ENCODE measurements around the gene PDCD1. TPM values are rescaled to one million over a fixed set of nuclear protein-coding genes. Genes with fewer than 3 reads are reported as not detected.

The PDCD1 gene
- total RNA-seq, 1 experiment from 2014 or later: not detected

DNA sequence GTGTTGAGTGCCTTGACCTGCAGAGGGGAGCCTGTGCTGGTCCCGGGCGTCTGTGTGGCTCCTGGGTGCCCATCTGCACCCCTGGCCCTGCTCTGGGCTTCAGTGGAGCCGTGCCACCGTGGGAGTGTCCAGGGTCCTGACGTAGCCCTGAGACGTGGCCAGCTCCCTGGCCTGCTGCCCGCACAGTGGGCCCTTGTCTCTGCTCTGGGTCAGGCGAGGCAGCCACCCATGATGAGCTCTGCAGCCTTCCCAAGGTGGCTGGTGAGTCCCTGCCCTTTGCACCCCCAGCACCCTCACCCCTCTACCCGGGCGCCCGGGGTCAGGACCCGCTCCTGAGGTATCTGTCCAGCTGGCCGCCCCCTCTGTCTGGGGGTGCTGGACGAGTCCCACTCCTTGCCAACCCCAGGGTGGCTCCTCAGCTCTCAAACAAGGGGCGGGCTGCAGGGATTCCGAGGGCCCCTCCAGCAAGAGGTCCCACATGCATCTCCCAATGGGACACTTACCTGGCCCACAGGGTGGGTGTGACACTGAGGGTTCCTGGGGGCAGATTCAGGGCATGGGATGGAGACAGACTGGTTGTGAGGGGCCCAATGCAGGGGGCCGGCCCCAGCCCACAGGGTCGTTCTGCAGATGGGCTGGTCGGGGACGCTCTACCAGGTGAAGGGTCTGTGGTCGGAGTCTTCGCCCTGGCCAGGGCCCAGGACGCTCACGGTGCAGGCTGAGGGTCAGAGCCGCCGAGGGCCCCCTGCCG is 47.3 kb downstream of the PDCD1 start:
- no peak overlapping the region for H3K27ac Mint-ChIP-seq (ENCODE audit: unreplicated experiment)
- H3K4me3 Mint-ChIP-seq (ENCODE audit: low read depth, unreplicated experiment): no peak overlapping the region
- DNase-seq: no peak
- intact Hi-C loops (cut with micrococcal nuclease; ENCODE audit: unreplicated experiment): no loop called here
- CTCF ChIA-PET: no interaction called here
- H3K9me3 Mint-ChIP-seq (ENCODE audit: low read depth, unreplicated experiment): no peaks in the 10 kb centered on the region
- TF ChIP-seq, protein P1, sequence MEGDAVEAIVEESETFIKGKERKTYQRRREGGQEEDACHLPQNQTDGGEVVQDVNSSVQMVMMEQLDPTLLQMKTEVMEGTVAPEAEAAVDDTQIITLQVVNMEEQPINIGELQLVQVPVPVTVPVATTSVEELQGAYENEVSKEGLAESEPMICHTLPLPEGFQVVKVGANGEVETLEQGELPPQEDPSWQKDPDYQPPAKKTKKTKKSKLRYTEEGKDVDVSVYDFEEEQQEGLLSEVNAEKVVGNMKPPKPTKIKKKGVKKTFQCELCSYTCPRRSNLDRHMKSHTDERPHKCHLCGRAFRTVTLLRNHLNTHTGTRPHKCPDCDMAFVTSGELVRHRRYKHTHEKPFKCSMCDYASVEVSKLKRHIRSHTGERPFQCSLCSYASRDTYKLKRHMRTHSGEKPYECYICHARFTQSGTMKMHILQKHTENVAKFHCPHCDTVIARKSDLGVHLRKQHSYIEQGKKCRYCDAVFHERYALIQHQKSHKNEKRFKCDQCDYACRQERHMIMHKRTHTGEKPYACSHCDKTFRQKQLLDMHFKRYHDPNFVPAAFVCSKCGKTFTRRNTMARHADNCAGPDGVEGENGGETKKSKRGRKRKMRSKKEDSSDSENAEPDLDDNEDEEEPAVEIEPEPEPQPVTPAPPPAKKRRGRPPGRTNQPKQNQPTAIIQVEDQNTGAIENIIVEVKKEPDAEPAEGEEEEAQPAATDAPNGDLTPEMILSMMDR (IDR thresholded peaks at IDR 0.05; ENCODE audit: unreplicated experiment): no peak
- H3K4me1 Mint-ChIP-seq (ENCODE audit: low read depth, unreplicated experiment): no peaks in the 10 kb centered on the region
- peaks cover 37% of the 10 kb centered on the region for H3K27me3 Mint-ChIP-seq (ENCODE audit: unreplicated experiment)
- BruUV-seq (replicated peaks): no TSS peak
- H3K36me3 Mint-ChIP-seq (ENCODE audit: insufficient read depth, unreplicated experiment): no peaks in the 10 kb centered on the region

DNA sequence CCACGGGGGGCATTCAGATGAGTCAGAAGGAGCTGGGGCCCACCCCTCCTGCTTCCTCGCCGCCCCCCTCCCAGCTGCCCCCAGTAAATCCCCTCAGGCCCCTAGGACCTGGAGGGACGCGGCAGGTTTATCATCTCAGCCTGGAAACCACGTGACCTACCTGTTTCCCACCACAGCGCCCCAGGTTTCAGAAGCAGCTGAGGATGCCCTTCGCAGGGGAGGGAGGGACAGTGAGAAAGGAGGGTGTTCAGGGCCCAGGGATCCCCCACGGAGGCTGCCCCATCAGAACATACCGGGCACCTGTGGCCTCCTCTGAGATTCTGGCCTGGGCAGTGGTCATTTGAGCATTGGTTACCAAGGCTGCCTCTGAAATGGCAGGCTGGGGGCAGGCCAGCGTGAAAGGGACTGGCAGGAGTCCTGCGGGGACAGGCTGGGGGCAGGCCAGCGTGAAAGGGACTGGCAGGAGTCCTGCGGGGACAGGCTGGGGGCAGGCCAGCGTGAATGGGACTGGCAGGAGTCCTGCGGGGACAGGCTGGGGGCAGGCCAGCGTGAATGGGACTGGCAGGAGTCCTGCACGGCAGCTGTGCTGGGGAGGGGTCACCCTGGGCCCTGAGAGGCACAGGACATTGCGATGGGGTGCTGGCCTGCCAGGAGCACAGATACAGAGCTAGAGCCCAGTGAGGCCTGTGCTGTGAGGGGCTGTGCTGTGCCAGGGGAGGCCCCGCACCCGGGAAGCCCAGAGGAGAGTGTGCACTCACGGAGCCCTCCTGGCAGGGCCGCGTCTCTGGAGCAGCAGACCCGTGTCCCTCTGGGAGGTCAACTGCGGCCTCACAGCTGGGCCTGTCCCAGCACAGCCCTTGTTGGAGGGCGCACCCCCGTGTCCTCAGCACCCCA is 48.1 kb downstream of the PDCD1 start:
- H3K27me3 Mint-ChIP-seq (ENCODE audit: unreplicated experiment): peaks cover 29% of the 10 kb centered on the region
- CTCF ChIA-PET: no interaction called here
- intact Hi-C loops (cut with micrococcal nuclease; ENCODE audit: unreplicated experiment): no loop called here
- no peaks in the 10 kb centered on the region for H3K4me1 Mint-ChIP-seq (ENCODE audit: low read depth, unreplicated experiment)
- TF ChIP-seq, protein P1 (IDR thresholded peaks at IDR 0.05; ENCODE audit: unreplicated experiment): no peak
- H3K36me3 Mint-ChIP-seq (ENCODE audit: insufficient read depth, unreplicated experiment): no peaks in the 10 kb centered on the region
- no peak overlapping the region for H3K27ac Mint-ChIP-seq (ENCODE audit: unreplicated experiment)
- H3K4me3 Mint-ChIP-seq (ENCODE audit: low read depth, unreplicated experiment): no peak overlapping the region
- no peak for DNase-seq
- no TSS peak for BruUV-seq (replicated peaks)
- H3K9me3 Mint-ChIP-seq (ENCODE audit: low read depth, unreplicated experiment): no peaks in the 10 kb centered on the region

DNA sequence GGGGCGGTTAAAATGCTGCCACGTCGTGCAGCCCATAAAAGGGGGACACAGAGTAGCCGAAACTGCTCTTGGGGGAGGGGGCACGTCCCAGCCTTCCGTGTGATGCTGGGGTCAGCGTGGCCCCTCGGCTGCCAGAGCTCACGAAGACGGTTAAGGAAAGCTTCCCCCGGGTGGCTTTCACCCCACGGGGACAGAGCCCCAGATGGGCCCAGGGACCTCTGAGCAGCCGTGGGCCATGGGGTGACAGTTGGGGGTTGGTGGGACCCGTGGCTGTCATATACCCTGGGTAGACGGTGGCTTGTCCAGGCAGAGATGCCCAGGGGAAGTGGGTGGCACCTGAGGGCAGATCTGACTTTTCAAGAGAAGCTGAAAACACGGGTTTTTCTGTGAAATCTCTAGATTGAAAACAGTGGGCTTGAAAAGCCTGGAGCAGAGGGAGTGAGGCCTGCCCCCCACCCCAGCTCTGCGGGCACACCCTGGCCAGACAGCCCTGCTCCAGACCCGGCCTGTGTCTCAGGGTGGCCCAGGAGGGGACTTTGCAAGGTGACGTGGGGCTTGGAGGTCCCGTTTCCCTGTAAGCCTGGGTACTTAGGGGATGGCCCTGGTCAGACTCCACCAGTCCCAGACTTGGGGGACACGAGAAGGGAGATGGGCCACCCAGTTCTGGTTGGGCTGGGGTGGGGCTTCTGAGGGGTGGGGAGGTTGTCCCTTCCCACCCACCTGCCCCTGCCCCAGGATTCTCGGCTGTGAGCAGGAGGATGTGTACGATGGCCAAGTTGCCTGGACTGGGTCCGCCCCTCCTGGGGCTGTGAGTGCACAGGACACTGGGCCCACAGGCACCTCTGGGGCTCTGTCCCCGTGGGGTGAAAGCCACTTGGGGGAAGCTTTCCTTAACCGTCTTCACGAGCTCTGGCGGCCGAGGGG is 49.0 kb downstream of the PDCD1 start:
- no peak overlapping the region for H3K4me3 Mint-ChIP-seq (ENCODE audit: low read depth, unreplicated experiment)
- H3K4me1 Mint-ChIP-seq (ENCODE audit: low read depth, unreplicated experiment): no peaks in the 10 kb centered on the region
- no peak for DNase-seq
- TF ChIP-seq, protein P1 (IDR thresholded peaks at IDR 0.05; ENCODE audit: unreplicated experiment): no peak
- no TSS peak for BruUV-seq (replicated peaks)
- no peaks in the 10 kb centered on the region for H3K9me3 Mint-ChIP-seq (ENCODE audit: low read depth, unreplicated experiment)
- H3K36me3 Mint-ChIP-seq (ENCODE audit: insufficient read depth, unreplicated experiment): no peaks in the 10 kb centered on the region
- peaks cover 23% of the 10 kb centered on the region for H3K27me3 Mint-ChIP-seq (ENCODE audit: unreplicated experiment)
- intact Hi-C loops (cut with micrococcal nuclease; ENCODE audit: unreplicated experiment): no loop called here
- no peak overlapping the region for H3K27ac Mint-ChIP-seq (ENCODE audit: unreplicated experiment)
- CTCF ChIA-PET: no interaction called here

DNA sequence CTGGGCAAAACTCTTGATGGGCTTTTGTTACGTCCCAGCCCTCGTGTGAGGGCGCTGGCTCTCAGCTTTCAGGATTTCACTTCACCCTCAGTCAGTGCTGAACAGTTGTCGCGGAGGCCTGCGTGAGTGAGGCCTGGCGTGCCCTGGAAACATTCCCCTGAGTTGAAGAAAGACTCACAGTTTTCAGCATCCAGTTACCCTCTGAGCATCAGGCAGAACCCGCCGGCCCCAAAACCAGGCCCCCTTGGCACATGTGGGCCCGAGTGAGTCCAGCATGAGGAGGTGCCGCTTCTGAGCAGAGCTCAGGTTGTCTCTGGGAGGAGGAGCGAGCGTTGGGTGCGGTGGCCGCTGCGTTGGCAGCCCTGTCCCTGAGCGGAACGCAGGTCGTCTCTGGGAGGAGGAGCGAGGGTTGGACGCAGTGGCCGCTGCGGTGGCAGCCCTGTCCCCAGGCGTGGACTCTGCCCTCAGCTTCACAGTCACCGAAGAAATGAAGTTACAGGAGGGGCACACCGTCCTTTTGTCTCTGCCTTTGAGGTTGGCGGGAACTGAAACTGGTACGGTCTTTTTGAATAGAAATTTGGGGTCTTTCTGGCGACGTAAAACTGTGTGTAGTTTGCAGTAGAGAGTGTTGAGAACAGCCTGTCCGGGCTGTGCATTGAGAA is 49.8 kb downstream of the PDCD1 start, which contains the start of gene NEU4:
Gene NEU4 (plus strand): TSS at position 473 of the 662 bp plus-strand sequence. CDS start 5,292 bp downstream, outside the sequence.
- CTCF ChIA-PET: no interaction called here
- Mint-ChIP-seq H3K4me3 (ENCODE audit: low read depth, unreplicated experiment) (no peak within 1 kb of the TSS), H3K36me3 (ENCODE audit: insufficient read depth, unreplicated experiment) (no peaks in the 10 kb centered on the region), H3K27me3 (ENCODE audit: unreplicated experiment) (peaks cover 23% of the 10 kb centered on the region), H3K4me1 (ENCODE audit: low read depth, unreplicated experiment) (no peaks in the 10 kb centered on the region), H3K27ac (ENCODE audit: unreplicated experiment) (no peak within 1 kb of the TSS), H3K9me3 (ENCODE audit: low read depth, unreplicated experiment) (no peaks in the 10 kb centered on the region)
- no peak for DNase-seq
- intact Hi-C loops (cut with micrococcal nuclease; ENCODE audit: unreplicated experiment): no loop called here
- no TSS peak for BruUV-seq (replicated peaks)
- TF ChIP-seq, protein P1 (IDR thresholded peaks at IDR 0.05; ENCODE audit: unreplicated experiment): no peak

All from Calu3 (cell line).